ENCODE data around the gene DGCR2.
"Not testable (repeated sequence)": the region's sequence is repeated elsewhere in the genome, so short reads cannot be mapped to it uniquely, and the experiment has no call there.

- not testable (repeated sequence) for TF ChIP-seq POLR2AphosphoS5, CTCF (IDR thresholded peaks at IDR 0.05)
These were observed 49.4 kb downstream of the DGCR2 start for GRCh38 chr22:19072853-19073252.
